ENCODE data around the gene HMX1.

DNA sequence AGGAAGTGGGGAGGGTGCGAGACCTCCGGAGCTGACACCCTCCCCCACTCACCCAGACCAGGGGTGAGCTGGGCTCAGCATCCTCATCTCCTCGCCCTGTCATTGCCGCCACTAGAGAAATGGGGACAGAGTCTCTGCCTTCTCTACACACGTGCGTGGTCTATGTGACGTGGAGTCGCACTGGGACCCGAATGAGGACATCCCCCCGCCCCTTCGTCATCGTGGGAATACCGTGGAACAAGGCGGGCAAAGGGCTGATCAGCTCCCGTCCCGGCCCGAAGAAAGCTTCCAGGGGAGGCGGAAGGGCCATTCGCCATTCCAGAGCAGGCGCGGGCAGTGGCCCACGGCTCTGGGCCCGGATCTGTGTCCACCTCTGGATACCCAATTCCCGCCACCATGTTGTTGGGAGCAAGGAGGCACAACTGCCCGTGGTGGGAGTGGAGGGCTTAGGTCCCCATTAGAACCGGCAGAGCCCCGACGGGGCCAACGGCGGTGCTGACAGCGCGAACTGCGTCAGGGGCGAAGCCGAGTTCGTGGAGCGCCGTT is 12.0 kb downstream of the HMX1 start:
- TF ChIP-seq CTCF (IDR thresholded peaks at IDR 0.05), result no peak
- TF ChIP-seq EZH2 (IDR thresholded peaks at IDR 0.05; ENCODE audit: borderline replicate concordance, insufficient read depth, low read depth, low read length, poor library complexity, severe bottlenecking), result no peak

All from B cell (primary cell).